HG02759 (cell line): ENCODE results near the gene KCNH2.

Source experiments
- ATAC-seq: cut with Tn5 transposase; IDR thresholded peaks from one replicate; pipeline ENCODE4 v1.9.1; 2021; ENCODE audit warnings: mild to moderate bottlenecking, moderate library complexity; ENCODE audit not compliant: unreplicated experiment

Gene KCNH2

DNA sequence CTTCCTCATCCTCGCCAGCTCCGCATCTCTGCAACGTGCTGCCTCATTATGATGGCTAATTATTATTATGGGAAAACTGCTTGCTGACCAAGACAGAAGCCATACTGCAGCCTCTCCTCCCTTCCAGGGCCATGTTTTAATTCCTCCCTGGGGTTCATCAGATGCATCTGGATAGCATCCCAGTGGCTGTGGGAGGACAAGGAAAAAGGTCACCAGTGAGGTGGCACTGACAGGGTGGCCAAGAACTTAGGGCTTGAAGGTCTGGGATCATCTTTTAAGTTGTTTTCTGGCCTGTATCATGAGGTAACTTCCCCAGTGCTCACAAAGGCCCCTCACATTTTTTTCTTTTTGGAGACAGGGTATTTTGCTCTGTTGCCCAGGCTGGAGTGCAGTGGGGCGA lies 39.6 kb downstream of the KCNH2 start:
- ATAC-seq: no peak

DNA sequence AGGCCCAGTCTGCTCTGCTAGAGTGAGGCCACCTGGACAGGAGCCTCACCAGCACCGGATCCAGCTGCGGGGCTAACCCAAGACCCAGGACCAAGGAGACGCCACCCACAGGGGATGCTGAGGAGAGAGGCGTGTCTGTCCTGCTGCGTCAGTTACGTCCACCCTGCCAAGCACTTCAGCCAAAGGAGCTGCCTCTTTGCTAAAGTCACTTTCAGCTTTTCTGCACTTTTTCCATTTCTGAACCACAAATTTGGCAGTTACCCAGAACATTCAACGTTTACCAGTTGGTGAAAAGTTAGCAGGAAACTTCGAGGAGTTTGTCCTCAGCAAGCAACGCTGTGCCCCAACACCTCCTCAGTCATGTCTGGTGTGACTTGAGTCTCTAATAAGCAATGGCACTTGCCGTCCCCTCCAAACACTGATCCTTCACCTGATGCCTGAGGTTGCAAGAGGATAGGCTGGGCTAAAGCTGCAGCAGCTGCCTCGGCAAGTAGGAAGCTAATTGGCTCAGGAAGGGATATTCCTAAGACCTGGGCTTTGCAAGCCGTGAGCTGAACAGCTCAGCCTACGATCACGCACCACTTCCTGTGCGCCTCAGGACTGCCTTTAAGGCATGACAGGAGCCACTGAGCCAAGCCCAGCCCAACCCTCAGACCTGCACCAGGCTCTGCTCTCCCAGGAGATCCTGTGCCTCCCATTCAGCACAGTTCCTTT lies 40.1 kb downstream of the KCNH2 start:
- no peak for ATAC-seq

DNA sequence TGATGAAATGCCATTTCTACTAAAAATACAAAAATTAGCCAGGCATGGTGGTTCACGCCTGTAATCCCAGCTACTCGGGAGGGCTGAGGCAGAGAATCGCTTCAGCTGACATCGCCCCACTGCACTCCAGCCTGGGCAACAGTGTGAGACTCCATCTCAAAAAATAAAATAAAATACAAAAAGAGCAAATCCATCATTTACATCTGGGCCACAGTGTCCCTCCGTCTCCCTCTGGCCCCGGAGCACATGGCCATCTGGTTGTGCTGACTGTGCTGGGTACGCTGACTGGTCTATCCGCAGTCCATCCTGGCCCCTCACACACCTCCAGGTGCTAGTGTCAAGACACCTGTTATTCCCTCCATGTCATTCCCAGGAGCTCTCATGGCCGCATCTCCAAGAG lies 42.1 kb downstream of the KCNH2 start:
- no peak for ATAC-seq

DNA sequence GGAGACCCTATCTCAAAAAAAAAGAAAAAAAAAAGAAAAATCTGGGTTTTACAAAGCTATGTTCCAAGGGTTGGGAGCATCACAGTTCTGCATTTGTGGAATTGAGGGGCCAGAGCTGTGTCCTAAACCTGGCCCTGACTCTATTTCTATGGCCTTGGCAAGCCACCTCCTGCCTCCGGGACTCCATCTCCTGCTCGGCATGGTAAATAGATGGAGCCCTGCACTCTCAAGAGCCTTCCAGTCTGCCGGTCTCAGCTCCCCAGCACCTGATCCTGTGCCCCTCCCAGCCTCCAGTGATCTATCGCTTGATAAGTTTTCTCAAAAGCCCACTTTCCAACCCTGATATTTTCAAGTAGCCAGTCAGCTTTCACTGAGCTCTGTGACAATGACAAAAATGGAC lies 43.0 kb downstream of the KCNH2 start:
- ATAC-seq: no peak

DNA sequence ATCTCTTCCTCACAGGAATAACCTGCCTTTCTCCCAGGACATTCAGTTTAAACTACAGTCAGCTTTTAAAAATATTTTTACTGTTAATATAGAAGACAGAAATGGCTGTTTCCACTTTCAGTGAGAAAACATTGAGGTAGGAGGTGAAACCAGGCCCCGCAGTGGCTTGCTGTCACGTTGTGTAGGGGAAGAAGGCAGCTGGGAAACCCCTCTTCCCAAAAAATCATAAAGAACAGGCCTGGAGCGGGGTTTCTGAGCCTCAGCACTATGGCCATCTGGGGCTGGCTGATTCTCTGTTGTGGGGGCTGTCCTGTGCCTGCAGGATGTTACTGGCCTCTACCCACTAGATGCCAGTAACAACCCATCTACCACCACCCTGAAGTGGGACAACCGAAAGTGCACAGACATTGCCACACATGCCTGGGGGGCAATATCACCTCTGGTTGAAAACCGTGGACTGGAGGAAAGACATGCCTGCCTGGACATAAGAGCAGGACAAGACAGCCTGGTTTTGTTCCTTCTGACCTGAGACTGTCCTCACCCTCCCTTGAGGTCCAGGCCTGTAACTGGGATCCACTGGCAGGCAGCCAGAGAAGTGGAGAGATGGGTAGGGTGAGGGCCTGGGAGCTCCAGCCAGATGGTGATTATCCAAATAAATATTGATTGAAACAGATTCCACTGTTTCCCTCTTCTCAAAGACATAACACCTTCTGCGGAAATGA lies 43.9 kb downstream of the KCNH2 start:
- no peak for ATAC-seq

DNA sequence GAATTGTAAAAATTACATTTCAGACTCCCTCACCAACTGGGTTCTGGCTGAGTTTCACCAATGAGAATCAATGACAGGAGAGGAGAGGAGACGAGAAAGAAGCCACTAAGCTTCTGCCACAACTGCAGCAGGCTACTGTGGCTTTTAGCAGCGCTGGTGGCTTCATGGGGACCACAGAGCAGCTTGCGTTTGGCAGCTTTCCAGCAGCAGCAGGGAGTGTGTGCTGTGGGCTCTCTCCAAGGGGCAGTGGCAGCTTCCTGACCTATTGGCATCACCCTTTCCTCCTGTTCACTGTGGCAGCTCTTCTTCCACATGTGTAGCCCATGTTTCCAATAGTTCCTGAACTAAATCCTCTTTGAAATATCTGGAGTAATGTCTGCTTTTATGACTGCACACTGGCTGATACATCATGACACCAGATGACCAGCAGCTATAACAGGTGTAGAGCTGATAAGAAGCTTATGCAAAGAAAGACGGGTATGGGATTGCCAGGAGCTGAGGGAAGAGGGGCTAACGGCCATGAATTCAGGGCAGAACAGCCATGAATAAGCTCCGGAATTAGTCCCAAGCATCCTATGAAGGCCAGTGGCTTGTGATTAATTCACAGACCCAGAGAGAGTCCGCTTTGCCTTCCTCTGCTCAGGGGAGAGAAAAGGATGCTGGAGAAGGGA lies 46.8 kb downstream of the KCNH2 start:
- no peak for ATAC-seq

DNA sequence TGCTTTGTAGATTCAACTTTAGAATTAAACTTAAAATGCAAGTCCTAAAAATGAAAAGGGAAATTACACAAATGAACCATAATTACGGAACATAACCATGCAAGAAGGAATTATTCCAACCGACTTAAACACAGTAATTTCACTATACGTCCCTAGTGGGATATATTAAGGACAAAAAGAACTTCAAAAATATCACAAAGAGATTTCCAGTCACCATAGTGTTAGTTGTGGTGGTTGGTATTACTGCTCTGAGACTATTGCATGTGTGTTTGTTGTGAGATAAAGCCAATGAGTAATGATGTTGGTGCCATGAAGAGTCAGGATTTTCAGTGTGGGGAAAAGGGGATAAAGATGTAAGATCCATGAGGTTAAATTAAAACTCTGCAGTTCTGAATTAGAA lies 49.6 kb downstream of the KCNH2 start:
- ATAC-seq: no peak

DNA sequence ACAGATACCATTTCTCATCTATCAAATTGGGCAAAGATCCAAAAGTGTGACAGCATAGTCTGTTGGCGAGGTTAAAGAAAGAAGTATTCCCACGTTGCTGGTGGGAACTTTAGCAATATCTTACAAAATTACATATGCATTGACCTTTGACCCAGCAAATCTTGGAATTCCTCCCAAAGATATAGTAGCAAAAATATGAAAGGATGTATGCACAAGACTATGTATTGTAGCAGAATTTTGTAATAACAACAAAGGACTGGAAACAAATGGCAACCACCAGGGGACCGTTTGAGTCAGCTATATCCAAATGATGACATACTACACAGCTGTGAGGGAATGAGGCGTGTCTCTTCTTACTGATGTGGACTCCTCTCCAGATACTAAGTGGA lies 50.2 kb downstream of the KCNH2 start:
- ATAC-seq: no peak

DNA sequence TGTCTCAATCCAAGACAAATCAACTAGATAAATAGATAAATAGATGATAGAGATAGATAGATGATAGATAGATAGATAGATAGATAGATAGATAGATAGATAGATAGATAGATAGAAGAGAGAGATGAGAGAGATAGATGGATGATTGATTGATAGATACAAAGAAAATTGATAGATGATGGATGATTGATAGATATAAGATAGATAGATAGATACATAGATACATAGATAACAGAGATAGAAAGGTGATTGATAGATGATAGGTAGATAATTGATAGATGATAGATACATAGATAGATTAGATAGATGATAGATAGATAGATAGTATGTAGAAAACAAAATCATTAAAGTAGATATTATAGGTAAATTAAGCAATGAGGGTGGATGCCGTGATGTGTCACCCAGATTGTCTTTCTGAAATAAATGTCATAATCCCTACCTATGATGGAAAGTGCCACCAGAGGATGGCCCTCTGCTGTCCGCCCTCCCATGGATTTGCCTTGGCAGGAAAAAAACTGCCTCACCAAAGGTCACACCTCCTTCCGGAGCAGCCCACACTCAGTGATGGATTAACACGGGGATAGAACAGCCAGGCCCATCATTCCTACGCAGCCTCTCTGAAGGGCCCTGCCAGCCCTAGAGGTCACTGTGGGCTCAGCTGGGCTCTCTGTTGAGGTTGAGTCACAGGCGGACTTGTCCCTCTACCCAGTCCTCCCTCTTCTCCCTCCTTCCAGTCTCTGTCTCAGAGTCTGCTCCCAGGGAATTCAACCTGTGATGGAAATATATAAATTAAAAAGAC lies 50.8 kb downstream of the KCNH2 start:
- ATAC-seq: no peak

DNA sequence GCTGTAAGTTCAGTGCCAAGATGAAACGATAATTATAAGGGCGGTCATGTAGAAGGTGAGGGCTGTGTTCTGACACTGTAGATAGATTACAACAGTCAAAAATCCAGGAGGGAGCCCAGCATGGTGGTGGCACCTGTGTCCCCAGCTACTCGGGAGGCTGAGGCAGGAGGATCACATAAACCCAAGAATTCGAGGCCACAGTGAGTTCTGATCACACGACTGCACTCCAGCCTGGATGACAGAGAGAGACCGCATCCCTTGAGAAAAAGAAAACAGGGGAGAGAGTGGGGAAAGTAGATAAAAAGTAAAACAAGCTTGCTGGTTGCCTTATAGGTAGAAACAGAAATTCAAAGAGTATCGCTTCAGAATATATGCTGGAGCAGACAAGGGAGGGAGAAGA lies 52.1 kb downstream of the KCNH2 start:
- ATAC-seq: no peak

DNA sequence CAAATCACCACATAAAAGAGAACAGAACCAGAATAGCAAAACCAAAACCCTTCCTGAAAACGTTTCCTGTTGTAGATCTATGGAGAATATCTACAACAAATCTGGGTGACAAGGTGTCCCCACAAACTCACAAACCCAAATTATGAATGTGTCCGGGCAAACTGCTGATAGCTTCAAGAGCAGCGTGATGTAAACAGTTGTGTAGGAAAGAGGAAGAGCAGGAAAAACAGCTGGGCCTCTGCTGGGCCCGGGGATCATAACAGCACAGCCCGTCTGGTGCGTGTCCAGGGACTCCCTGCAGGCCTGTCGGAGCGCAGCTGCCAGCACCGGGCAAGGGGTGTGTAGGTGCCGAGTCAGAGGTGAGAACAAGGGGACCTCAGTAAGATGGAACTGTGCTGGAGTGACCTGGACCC lies 53.7 kb downstream of the KCNH2 start:
- ATAC-seq: no peak

DNA sequence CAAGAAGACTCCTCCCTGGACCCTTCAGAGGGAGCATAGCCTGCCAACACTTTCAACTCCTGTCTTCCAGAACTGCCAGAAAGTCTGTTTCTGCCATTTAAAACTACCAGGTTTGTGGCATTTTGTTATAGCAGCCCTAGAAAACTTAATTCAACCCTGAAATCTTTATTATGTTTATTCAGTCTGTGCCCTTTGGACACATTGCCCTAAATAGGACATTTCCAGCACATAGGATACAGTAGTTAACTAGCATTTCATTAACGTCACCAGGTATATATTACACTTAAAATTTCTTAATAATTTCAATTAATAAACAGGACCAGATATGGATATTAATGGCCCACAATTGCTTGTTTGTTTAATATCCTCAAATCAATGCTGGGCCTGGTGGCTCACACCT lies 54.3 kb downstream of the KCNH2 start:
- no peak for ATAC-seq

DNA sequence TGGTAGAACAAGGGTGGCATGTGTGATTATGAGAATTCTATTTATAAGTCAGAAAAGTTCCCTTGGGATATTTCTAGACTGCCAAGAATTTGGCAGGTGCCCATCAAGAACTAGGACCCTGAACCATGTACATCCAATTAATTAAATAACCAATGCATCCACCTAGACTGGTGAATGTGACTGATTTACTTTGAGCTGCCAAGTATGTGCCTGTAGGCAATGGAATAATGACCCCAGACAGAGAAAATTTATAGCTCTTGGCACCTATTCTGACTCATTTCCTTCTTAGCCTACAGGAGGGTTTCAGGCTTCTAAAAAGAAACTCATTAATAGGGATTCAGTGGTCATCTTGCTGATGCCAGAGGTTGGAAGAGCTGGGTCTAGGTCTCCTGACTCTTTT lies 54.9 kb downstream of the KCNH2 start:
- ATAC-seq: no peak

DNA sequence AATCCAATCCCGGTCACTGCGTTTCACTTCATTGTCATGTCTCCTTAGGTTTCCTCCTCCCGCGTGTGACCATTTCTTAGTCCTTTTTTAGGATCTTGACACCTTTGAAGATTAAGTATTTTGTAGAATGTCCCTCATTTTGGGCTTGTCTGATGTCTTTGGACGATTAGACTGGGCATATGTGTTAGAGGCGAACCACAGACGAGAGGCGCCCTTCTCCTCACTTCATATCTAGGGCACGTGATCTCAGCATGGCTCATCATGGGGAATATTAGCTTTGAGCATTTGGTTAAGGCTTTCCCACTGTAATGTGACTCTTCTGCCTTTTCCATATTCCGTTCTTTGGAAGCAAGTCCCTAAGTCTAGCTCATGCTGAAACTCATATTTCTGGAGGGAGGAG lies 59.0 kb downstream of the KCNH2 start:
- ATAC-seq: no peak

DNA sequence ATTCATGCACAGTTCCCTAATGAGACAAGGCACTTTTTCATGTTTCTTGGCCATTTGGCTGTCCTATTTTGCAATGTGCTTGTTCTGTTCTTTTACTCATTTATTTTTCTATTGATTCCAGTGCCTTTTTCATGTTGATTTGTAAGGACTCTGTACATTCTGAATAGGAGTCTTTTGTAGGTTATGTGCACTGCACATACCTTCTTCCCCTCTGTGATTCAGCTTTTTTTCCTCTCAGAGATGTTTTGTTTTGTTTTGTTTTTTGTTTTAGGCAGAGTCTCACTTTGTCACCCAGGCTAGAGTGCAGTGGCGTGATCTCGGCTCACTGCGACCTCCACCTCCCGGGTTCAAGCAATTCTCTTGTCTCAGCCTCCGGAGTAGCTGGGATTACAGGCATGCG lies 59.7 kb downstream of the KCNH2 start:
- ATAC-seq: no peak

DNA sequence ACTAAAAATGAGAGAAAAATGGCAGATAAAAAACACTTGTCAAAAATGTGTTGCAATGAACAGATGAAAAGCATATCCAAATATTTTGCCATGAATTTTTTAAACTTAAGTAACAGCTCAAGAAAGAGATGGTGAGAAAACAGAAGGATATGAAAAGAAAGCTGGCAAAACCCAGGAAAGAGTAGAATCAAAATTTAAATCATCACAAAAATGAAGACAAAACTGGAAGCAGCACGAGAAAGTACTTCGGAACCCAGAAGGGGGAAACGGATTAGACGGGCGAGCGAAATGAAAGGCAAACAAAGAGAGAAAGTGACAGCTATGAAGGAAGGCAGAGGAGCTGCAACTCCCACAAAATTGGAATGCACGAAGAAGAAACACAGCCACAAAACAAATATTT lies 60.2 kb downstream of the KCNH2 start:
- ATAC-seq: no peak

DNA sequence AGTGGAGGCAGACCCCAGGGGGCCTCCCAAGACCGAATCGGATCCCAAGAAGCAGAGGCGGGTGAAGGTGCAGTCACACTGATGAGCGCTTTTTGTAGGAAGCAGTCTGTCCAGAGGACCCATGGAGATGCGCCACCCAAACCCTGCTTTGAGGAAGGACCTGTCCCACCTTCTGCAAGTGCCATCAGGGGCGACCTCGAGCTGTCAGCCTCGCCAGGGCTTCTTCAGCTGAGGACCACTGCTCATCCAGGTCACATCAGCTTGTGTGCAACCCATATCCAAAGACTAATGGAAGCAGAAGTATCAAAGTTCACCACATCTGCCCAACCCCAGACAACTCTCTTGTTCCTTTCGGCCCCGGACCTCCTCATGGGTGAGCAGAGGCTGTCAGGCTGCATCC lies 61.5 kb downstream of the KCNH2 start:
- no peak for ATAC-seq

DNA sequence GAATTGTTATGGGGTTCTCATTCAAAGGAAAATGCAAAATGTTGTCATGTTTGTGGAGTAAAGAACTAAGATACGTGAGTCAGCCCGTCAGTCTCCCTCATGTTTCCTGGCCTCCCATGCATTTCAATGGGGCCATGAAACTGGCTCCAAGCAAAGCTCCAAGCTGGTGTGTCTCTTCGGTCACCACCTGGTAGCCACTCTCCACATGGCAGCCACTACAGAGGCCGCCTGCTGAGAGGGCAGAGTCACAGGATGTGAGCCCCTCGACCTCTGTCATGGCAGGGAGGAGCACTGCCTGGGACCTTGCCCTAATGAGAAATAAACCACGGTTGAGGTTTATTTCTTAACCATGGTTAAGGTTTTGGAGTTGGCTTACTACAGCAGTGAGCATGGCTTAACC lies 63.2 kb downstream of the KCNH2 start:
- ATAC-seq: no peak

DNA sequence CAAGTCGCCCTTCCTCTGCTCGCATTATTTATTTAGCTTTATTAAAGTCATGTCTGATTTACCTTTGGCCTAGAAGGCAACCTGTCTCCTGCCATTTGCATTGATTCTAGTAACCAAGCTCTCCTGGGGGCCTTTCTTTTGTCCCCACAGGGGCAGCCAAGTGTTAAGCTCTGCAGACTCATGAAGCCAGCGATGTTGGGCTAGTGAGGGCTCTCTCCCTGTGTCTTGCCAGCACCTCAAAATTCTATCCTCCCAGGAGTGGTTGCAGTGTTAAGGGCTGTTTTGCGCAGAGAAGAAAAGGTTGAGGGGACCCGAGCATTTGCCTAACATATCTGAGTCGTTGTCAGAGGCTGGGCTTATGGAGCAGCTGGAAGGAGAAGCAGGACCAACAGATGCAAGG lies 63.9 kb downstream of the KCNH2 start:
- ATAC-seq: no peak

DNA sequence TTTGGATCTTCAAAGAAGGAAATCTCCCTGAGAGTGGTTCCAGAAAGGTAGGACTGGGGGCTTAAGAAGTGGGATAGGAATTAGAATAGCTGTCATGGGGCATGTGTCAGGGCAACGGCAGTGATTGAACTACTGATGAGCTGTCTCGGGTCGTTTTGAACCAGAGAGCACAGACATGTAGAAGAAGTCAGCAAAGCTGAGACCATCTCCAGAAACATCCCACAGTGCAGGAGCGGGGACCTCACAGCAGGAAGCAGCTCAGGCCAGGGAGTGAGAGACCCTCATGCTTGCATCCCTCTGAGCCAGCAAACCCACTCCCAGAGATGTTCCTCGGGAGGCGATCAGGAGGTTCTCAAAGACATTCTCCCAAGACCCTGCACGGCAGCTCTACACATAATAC lies 65.7 kb downstream of the KCNH2 start:
- no peak for ATAC-seq

DNA sequence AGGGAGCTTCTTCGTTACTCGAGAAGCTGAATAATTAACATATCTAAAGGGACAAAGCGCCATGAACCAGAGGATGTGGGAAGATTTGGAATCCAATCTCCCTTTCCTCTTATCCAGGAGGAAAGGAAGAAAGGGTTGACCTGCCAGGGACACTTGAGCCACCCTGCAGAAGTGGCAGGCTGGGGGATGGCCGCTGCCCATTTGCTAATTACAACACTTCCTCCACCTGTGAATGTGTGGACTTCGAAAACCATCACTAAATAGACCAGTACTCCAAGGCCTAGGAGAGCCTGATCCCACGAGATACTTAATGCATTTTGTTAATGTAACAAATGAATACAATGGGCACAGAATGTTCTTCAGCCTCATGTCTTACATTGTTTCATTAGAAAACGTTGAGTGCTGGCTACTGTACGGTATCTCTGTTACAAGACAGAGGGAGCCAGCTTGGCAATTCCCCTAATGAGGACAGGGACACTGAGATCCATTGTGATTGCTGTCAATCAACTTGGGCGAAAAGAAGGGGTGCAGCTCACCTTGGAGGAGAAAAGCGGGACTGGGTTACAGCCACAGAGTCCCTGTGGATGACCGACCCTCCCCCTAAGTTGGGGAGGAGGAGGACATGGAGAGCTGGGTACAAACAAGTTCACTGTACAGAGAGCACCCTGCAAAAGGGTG lies 66.4 kb downstream of the KCNH2 start:
- ATAC-seq: no peak
